Stimulated activated CD8-positive, alpha-beta memory T cell treated with anti-CD3 and anti-CD28 coated beads, Interleukin-4, amount 100 ng/mL, for 48 hours (primary cell): ENCODE results near the gene SFXN3.

ENCODE experiments used
- DNase-seq: peaks from one replicate; pipeline ENCODE4 v3.0.0-alpha.2; 2020

The SFXN3 gene

GRCh38 chr10:101000127-101000914 lies 30.7 kb upstream of the SFXN3 start:
- no peak for DNase-seq

GRCh38 chr10:101000915-101001658 lies 29.9 kb upstream of the SFXN3 start:
- no peak for DNase-seq

GRCh38 chr10:101001659-101002035 lies 29.4 kb upstream of the SFXN3 start:
- DNase-seq: no peak

GRCh38 chr10:101002456-101002855 lies 28.6 kb upstream of the SFXN3 start:
- DNase-seq: no peak

GRCh38 chr10:101003639-101004206 lies 27.3 kb upstream of the SFXN3 start:
- no peak for DNase-seq

- no peak for DNase-seq
Observed at GRCh38 chr10:101005361-101005760, 25.7 kb upstream of the SFXN3 start.

GRCh38 chr10:101005869-101006567 lies 25.0 kb upstream of the SFXN3 start:
- DNase-seq: no peak

- DNase-seq: no peak
Observed at GRCh38 chr10:101006593-101007098, 24.4 kb upstream of the SFXN3 start.

GRCh38 chr10:101007099-101007711 lies 23.8 kb upstream of the SFXN3 start:
- DNase-seq: no peak

GRCh38 chr10:101007915-101008822 lies 22.9 kb upstream of the SFXN3 start:
- no peak for DNase-seq

- DNase-seq: no peak
Observed at GRCh38 chr10:101008823-101009423, 22.1 kb upstream of the SFXN3 start.

GRCh38 chr10:101010329-101010728 lies 20.7 kb upstream of the SFXN3 start:
- DNase-seq: no peak

- no peak for DNase-seq
Observed at GRCh38 chr10:101011517-101012423, 19.3 kb upstream of the SFXN3 start.

GRCh38 chr10:101012525-101013364 lies 18.3 kb upstream of the SFXN3 start:
- DNase-seq: peak; percentile 90

- DNase-seq: no peak
Observed at GRCh38 chr10:101013365-101013825, 17.6 kb upstream of the SFXN3 start.

- peak; percentile 95 for DNase-seq
Observed at GRCh38 chr10:101014230-101014884, 16.7 kb upstream of the SFXN3 start.

- no peak for DNase-seq
Observed at GRCh38 chr10:101014966-101015581, 16.0 kb upstream of the SFXN3 start.

GRCh38 chr10:101015582-101015973 lies 15.5 kb upstream of the SFXN3 start:
- no peak for DNase-seq
